D721Med (cell line): Measurements from ENCODE around the gene VIM.

Experiments used
- DNase-seq: peaks from one replicate; pipeline ENCODE4 v3.0.0; 2011; ENCODE audit warnings: low spot score; ENCODE audit not compliant: insufficient read length
- FAIRE-seq: peaks from 2 replicates; lab custom pipeline; 2011; peaks lifted over from hg19 to GRCh38; lab: Jason Lieb, UNC
- CTCF ChIP-seq: IDR thresholded peaks from 2 replicates; pipeline ENCODE4 v1.5.1; 2012; ENCODE audit warnings: mild to moderate bottlenecking, control low read depth; ENCODE audit not compliant: insufficient read depth; ENCODE audit errors: missing control alignments

VIM gene

DNA sequence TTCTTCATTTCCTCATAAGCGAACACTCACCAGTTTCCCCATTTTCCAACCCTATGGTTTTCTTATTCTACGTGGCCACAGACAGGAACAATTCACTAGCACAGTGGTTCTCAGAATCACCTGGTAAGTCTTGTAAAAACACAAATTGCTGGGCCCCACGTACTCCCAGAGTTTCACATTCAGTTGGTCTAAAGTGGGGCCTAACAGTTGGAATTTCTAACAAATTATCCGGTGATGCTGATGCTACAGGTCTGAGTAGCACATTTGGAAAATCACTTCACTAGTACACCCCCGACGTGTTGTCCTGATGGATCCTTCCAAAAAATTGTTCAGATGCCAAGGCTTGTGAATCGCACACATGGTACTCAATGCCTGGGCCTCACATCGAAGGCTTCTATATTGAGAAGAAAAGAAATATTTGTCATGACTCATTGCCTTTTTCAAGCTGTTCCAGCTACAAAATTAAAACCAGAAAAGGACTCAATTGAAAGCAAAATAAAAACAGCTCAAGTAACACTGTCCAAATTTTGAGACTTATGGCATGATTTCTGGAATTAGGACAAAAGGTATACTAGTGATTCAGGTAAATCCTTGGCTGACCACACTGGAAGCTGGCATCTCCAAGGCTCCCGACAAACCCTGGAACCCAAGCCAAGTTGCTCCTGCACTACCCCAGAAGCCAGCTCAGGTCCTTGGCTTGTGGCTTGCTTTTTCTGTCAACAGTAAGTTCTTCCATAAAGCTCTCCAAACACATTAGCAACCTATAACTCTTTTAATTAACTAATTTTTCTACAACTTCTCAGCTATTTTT is 12.9 kb upstream of the VIM start:
- DNase-seq = no peak
- FAIRE-seq = no peak
- TF ChIP-seq CTCF = no peak

DNA sequence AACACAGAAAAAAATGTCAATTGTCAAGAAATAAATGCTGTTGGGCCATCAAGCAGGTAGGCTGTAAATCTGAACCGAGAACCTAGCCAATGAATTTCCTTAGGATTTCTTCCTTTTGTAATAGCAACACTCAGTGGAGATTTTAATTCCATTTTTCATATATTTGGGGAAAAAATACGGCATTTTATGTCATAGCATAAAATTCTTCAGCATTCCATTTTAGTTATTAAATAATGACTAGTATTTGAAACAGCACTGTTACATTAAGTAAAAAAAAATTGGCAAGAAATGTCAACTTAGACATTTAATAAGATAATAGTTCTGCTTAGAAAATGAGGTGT is 12.3 kb upstream of the VIM start:
- FAIRE-seq (no peak), DNase-seq (no peak)
- no peak for TF ChIP-seq CTCF

DNA sequence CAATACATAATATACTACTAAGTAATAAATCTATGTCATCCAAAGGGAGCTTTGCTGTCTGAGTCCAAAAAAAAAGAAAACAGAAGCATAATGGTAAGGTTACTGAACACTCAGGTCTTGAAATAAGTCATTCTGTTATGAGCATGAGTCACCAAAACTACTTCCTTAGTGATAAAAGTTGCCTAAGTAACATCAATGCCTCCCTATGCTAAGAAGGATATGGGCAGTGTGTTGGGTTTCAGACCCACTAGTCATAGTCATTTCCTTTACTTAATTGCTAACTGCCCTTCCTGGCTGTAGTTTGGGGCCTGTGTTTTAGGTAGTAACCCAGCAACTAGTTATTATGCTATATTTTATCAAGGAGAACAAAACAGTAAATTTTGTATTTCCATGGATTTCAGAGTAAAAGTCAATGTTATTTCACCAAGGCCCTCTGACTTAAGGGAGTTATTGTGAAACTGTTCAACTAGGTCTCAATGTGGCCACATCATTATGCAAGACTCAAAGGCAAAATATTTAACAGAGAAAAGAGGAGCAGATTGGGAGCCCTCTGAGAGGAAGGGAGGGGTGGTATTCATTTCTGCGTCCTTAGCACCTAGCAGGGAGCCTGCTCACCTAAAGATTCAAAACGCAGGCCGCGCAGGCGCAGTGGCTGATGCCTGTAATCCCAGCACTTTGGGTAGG is 11.7 kb upstream of the VIM start:
- FAIRE-seq (no peak), DNase-seq (no peak)
- TF ChIP-seq CTCF = no peak

DNA sequence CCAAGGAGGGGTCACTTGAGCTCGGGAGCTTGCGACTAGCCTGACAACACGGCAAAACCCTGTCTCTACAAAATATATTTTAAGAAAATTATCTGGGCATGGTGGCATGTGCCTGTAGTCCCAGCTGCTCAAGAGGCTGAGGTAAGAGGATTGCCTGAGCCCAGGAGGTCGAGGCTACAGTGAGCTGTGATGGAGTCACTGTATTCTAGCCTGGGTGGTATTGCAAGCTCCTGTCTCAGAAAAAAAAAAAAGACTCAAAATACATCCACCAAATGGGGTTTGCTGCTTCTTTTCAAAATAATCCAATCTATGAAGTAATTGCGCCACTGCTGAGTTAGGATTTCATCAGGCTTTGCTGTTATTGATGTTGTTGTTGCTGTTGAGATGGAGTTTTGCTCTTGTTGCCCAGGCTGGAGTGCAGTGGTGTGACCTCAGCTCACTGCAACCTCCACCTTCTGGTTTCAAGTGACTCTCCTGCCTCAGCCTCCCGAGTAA is 11.1 kb upstream of the VIM start:
- TF ChIP-seq CTCF = no peak
- DNase-seq = no peak
- FAIRE-seq = no peak

DNA sequence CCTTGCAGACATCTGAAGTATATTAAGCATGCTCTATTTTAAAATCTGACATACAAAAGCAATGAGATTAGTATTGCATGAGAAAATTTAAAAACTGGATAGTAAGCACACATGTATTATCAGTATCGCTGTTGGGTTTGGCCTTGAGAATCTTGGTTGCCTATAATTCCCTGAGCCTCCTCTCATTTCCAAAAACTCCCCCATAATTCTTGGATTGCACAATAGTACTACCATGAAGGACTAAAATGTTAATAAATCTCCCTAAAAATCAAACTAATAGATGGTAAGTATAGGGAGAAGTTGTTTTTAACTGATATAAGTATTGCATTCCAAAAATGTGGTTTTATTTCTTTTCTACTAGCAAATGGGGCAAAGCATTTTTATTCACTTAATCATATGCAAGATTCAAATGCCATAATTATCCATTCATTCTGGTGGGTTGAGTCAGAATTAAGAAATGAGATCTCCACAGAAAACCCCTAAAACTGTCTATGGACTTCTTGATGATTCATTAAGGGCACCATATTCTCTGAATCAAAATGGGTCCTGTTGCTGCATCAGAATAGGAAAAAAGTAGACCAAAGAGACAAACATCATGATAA is 10.3 kb upstream of the VIM start:
- FAIRE-seq (no peak), DNase-seq (no peak)
- TF ChIP-seq CTCF = no peak

- no peak for TF ChIP-seq CTCF
- DNase-seq (no peak), FAIRE-seq (no peak)
These were observed 9.0 kb upstream of the VIM start for GRCh38 chr10:17219024-17219423.
